D721Med (cell line): ENCODE data around the gene SLC17A2.

Source experiments
- DNase-seq: peaks from one replicate; pipeline ENCODE4 v3.0.0; 2011; ENCODE audit warnings: low spot score; ENCODE audit not compliant: insufficient read length
- FAIRE-seq: peaks from 2 replicates; lab custom pipeline; 2011; peaks lifted over from hg19 to GRCh38; lab: Jason Lieb, UNC
- CTCF ChIP-seq: IDR thresholded peaks from 2 replicates; pipeline ENCODE4 v1.5.1; 2012; ENCODE audit warnings: mild to moderate bottlenecking, control low read depth; ENCODE audit not compliant: insufficient read depth; ENCODE audit errors: missing control alignments

SLC17A2 gene

GRCh38 chr6:25874822-25875562, 55.5 kb downstream of the SLC17A2 start:
- no peak for TF ChIP-seq CTCF
- no peak for DNase-seq
- no peak for FAIRE-seq

- DNase-seq (no peak), FAIRE-seq (no peak)
- no peak for TF ChIP-seq CTCF
These were observed 56.4 kb downstream of the SLC17A2 start, which contains the start of gene SLC17A3 for GRCh38 chr6:25874118-25874517. Gene SLC17A3 (minus strand): TSS chr6:25874243. CDS start chr6:25868387, 5,856 bp downstream.

- DNase-seq (no peak), FAIRE-seq (no peak)
- no peak for TF ChIP-seq CTCF
These were observed 57.7 kb downstream of the SLC17A2 start for GRCh38 chr6:25872814-25873213.

GRCh38 chr6:25869840-25870239, 60.7 kb downstream of the SLC17A2 start:
- DNase-seq (no peak), FAIRE-seq (no peak)
- TF ChIP-seq CTCF = no peak

GRCh38 chr6:25868436-25869183, 61.9 kb downstream of the SLC17A2 start:
- FAIRE-seq = no peak
- no peak for DNase-seq

GRCh38 chr6:25866011-25866410, 64.5 kb downstream of the SLC17A2 start:
- TF ChIP-seq CTCF = no peak
- no peak for FAIRE-seq
- no peak for DNase-seq

More at GRCh38 chr6:25868436-25869183, 61.9 kb downstream of the SLC17A2 start:
- TF ChIP-seq CTCF = no peak
